Measurements from ENCODE around the gene BAG5.

The BAG5 gene

GRCh38 chr14:103563844-103564505 is 1.5 kb upstream of the BAG5 start:
- DNase-seq (ENCODE audit: low spot score) = no peak

GRCh38 chr14:103563226-103563620 is 766 bp upstream of the BAG5 start:
- no peak for DNase-seq (ENCODE audit: low spot score)

GRCh38 chr14:103562179-103562428 is 353 bp downstream of the BAG5 start:
- DNase-seq (ENCODE audit: low spot score) = no peak

- DNase-seq (ENCODE audit: low spot score) = no peak
Observed at GRCh38 chr14:103561381-103562178, 877 bp downstream of the BAG5 start.

GRCh38 chr14:103560691-103561090 is 1.8 kb downstream of the BAG5 start:
- DNase-seq (ENCODE audit: low spot score) = no peak

GRCh38 chr14:103559766-103560165 is 2.7 kb downstream of the BAG5 start:
- no peak for DNase-seq (ENCODE audit: low spot score)

GRCh38 chr14:103558071-103558882 is 4.2 kb downstream of the BAG5 start:
- no peak for DNase-seq (ENCODE audit: low spot score)

- DNase-seq (ENCODE audit: low spot score) = no peak
Observed at GRCh38 chr14:103556946-103557758, 5.3 kb downstream of the BAG5 start.

- DNase-seq (ENCODE audit: low spot score) = no peak
Observed at GRCh38 chr14:103555559-103556337, 6.7 kb downstream of the BAG5 start.

GRCh38 chr14:103552846-103553210 is 9.6 kb downstream of the BAG5 start:
- DNase-seq (ENCODE audit: low spot score) = no peak

GRCh38 chr14:103552011-103552845 is 10.2 kb downstream of the BAG5 start:
- no peak for DNase-seq (ENCODE audit: low spot score)

- no peak for DNase-seq (ENCODE audit: low spot score)
Observed at GRCh38 chr14:103551338-103551762, 11.1 kb downstream of the BAG5 start.

GRCh38 chr14:103550451-103551337 is 11.8 kb downstream of the BAG5 start:
- DNase-seq (ENCODE audit: low spot score) = no peak

- peak; percentile 90 for DNase-seq (ENCODE audit: low spot score)
Observed at GRCh38 chr14:103549361-103550311, 12.8 kb downstream of the BAG5 start.

- no peak for DNase-seq (ENCODE audit: low spot score)
Observed at GRCh38 chr14:103548463-103549351, 13.8 kb downstream of the BAG5 start.

GRCh38 chr14:103547941-103548462 is 14.5 kb downstream of the BAG5 start:
- DNase-seq (ENCODE audit: low spot score) = no peak

- DNase-seq (ENCODE audit: low spot score) = no peak
Observed at GRCh38 chr14:103547455-103547940, 15.0 kb downstream of the BAG5 start.
